Astrocyte (in vitro differentiated cells and primary cell): ENCODE measurements around the gene PADI2. TPM values are rescaled to one million over a fixed set of nuclear protein-coding genes. Genes with fewer than 3 reads are reported as not detected.

Experiments used
- DNase-seq: peaks from one replicate; pipeline ENCODE4 v3.0.0-alpha.2; 2010; ENCODE audit warnings: low read depth
- FAIRE-seq: peaks from 2 replicates; lab custom pipeline; 2011; peaks lifted over from hg19 to GRCh38; lab: Jason Lieb, UNC
- H2AFZ ChIP-seq: 2 replicates; pipeline ENCODE4 v1.6.0; 2012; ENCODE audit warnings: low read depth, low read length, inconsistent platforms
- H3K27ac ChIP-seq: 2 replicates; pipeline ENCODE4 v1.5.1; 2011; ENCODE audit warnings: low read depth, low read length, inconsistent platforms
- H3K27me3 ChIP-seq: 2 replicates; pipeline ENCODE4 v1.6.0; 2011; ENCODE audit warnings: low read length, inconsistent platforms; ENCODE audit not compliant: insufficient read depth
- H3K36me3 ChIP-seq: 2 replicates; pipeline ENCODE4 v1.5.1; 2011; ENCODE audit warnings: low read length, inconsistent platforms; ENCODE audit not compliant: insufficient read depth
- H3K4me1 ChIP-seq: 2 replicates; pipeline ENCODE4 v1.5.1; 2011; ENCODE audit warnings: low read length, inconsistent platforms; ENCODE audit not compliant: insufficient read depth
- H3K4me2 ChIP-seq: 2 replicates; pipeline ENCODE4 v1.6.0; 2012; ENCODE audit warnings: low read length, inconsistent platforms
- H3K4me3 ChIP-seq: 2 replicates; pipeline ENCODE4 v1.5.1; 2011; ENCODE audit warnings: low read depth, mild to moderate bottlenecking, low read length, inconsistent platforms; ENCODE audit not compliant: insufficient read depth
- H3K79me2 ChIP-seq: 2 replicates; pipeline ENCODE4 v1.6.0; 2012; ENCODE audit warnings: mild to moderate bottlenecking, low read length, inconsistent platforms; ENCODE audit not compliant: insufficient read depth
- H3K9ac ChIP-seq: 2 replicates; pipeline ENCODE4 v1.6.0; 2012; ENCODE audit warnings: mild to moderate bottlenecking, low read length, inconsistent platforms
- H3K9me3 ChIP-seq: 2 replicates; pipeline ENCODE4 v1.5.1; 2012; ENCODE audit warnings: low read depth, mild to moderate bottlenecking, low read length, inconsistent platforms; ENCODE audit not compliant: insufficient read depth
- H4K20me1 ChIP-seq: 2 replicates; pipeline ENCODE4 v1.6.0; 2012; ENCODE audit warnings: low read length, inconsistent platforms; ENCODE audit not compliant: insufficient read depth
- H3K27ac Mint-ChIP-seq: one replicate; pipeline ENCODE4 v1.8.0; 2021; ENCODE audit warnings: mild to moderate bottlenecking, mixed read lengths; ENCODE audit not compliant: unreplicated experiment
- H3K27me3 Mint-ChIP-seq: one replicate; pipeline ENCODE4 v1.8.0; 2021; ENCODE audit warnings: low read depth, mixed read lengths; ENCODE audit not compliant: unreplicated experiment
- H3K36me3 Mint-ChIP-seq: one replicate; pipeline ENCODE4 v1.8.0; 2021; ENCODE audit warnings: low read depth, mixed read lengths; ENCODE audit not compliant: unreplicated experiment
- H3K4me1 Mint-ChIP-seq: one replicate; pipeline ENCODE4 v1.8.0; 2021; ENCODE audit warnings: low read depth, mixed read lengths; ENCODE audit not compliant: unreplicated experiment
- H3K4me3 Mint-ChIP-seq: one replicate; pipeline ENCODE4 v1.8.0; 2021; ENCODE audit warnings: mild to moderate bottlenecking, moderate library complexity, mixed read lengths; ENCODE audit not compliant: unreplicated experiment
- H3K9me3 Mint-ChIP-seq: one replicate; pipeline ENCODE4 v1.8.0; 2021; ENCODE audit warnings: mild to moderate bottlenecking, mixed read lengths; ENCODE audit not compliant: unreplicated experiment
- EZH2 ChIP-seq: IDR thresholded peaks from 2 replicates; pipeline ENCODE4 v1.6.1; 2012; ENCODE audit warnings: mild to moderate bottlenecking, low read length, inconsistent platforms; ENCODE audit not compliant: insufficient read depth
- total RNA-seq: library from RNA; stranded (reverse); gene quantifications from 2 replicates; pipeline ENCODE4 v1.2.1, GENCODE V29; 2021
- TF ChIP-seq, protein P1 (sequence below): IDR thresholded peaks from 2 replicates; pipeline ENCODE4 v1.5.1; 2011; ENCODE audit warnings: low read depth, mild to moderate bottlenecking, inconsistent platforms, low read length, moderate library complexity; ENCODE audit not compliant: insufficient read depth

Gene PADI2
- total RNA-seq, 1 donor from 2014 or later = 0.48 TPM

DNA sequence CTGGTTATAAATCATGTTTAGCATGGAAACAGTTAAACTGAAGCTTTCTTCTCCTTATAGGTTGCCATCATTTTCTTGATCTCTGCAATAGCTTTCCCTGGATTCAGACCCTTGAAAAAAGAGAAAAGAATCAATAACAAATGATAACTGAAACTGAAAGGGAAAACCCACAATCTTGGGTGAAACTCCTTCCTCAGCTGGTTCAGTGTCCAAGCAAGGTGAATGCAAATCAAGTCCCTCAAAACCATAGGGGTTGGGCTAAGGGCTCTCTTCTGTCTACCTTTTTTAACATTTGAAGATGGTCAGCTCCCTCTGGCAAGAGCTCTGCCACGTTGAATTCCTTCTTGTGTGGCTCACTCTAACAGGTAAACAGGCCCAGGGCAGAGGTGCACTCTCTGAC, 100.4 kb downstream of the PADI2 start:
- H3K27ac Mint-ChIP-seq = no peak overlapping the region
- H3K4me3 ChIP-seq = no peak overlapping the region
- no peaks in the 10 kb centered on the region for H3K27me3 ChIP-seq
- H3K4me1 Mint-ChIP-seq = peaks cover 23% of the 10 kb centered on the region
- peaks cover 9% of the 10 kb centered on the region for H4K20me1 ChIP-seq
- H3K4me3 Mint-ChIP-seq = no peak overlapping the region
- no peak overlapping the region for H3K27ac ChIP-seq
- no peaks in the 10 kb centered on the region for H3K9me3 Mint-ChIP-seq
- no peak overlapping the region for H3K4me2 ChIP-seq
- no peak for DNase-seq
- H3K36me3 Mint-ChIP-seq = peaks cover 22% of the 10 kb centered on the region
- no peak overlapping the region for H2AFZ ChIP-seq
- peaks cover 37% of the 10 kb centered on the region for H3K36me3 ChIP-seq
- no peak overlapping the region for H3K9ac ChIP-seq
- H3K27me3 Mint-ChIP-seq = no peaks in the 10 kb centered on the region
- TF ChIP-seq, protein P1, sequence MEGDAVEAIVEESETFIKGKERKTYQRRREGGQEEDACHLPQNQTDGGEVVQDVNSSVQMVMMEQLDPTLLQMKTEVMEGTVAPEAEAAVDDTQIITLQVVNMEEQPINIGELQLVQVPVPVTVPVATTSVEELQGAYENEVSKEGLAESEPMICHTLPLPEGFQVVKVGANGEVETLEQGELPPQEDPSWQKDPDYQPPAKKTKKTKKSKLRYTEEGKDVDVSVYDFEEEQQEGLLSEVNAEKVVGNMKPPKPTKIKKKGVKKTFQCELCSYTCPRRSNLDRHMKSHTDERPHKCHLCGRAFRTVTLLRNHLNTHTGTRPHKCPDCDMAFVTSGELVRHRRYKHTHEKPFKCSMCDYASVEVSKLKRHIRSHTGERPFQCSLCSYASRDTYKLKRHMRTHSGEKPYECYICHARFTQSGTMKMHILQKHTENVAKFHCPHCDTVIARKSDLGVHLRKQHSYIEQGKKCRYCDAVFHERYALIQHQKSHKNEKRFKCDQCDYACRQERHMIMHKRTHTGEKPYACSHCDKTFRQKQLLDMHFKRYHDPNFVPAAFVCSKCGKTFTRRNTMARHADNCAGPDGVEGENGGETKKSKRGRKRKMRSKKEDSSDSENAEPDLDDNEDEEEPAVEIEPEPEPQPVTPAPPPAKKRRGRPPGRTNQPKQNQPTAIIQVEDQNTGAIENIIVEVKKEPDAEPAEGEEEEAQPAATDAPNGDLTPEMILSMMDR = no peak
- TF ChIP-seq EZH2 = no peak
- H3K9me3 ChIP-seq = no peaks in the 10 kb centered on the region
- H3K4me1 ChIP-seq = peaks cover 13% of the 10 kb centered on the region
- H3K79me2 ChIP-seq = no peaks in the 10 kb centered on the region
- FAIRE-seq = no peak

DNA sequence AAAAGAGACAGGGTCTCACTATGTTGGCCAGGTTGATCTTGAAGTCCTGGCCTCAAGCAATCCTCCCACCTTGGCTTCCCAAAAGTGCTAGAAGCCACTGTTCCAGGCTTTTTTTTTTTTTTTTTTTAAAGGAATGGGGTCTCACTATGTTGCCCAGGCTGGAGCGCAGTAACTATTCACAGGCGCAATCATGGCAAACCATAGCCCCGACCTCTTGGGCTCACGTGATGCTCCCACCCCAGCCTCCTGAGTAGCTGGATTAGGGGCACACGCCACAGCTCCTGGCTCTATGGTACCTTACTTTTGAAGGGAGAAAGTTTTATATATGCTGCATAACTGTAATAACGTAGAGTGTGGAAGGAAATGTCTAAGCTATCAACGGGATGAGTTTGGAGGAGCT, 101.8 kb downstream of the PADI2 start:
- Mint-ChIP-seq H3K4me3 (no peak overlapping the region), H3K9me3 (no peaks in the 10 kb centered on the region), H3K27ac (no peak overlapping the region), H3K4me1 (peaks cover 28% of the 10 kb centered on the region), H3K27me3 (no peaks in the 10 kb centered on the region), H3K36me3 (peaks cover 22% of the 10 kb centered on the region)
- no peak for FAIRE-seq
- Histone ChIP-seq H3K9ac (no peak overlapping the region), H4K20me1 (peaks cover 4% of the 10 kb centered on the region), H3K4me2 (no peak overlapping the region), H3K27me3 (no peaks in the 10 kb centered on the region), H3K4me1 (peaks cover 25% of the 10 kb centered on the region), H3K9me3 (no peaks in the 10 kb centered on the region), H2AFZ (no peak overlapping the region), H3K27ac (no peak overlapping the region), H3K4me3 (no peak overlapping the region), H3K36me3 (peaks cover 25% of the 10 kb centered on the region), H3K79me2 (no peaks in the 10 kb centered on the region)
- no peak for DNase-seq
- no peak for TF ChIP-seq EZH2
- TF ChIP-seq, protein P1 = no peak

Other genes with a start within 250 kb of the PADI2 start
- 1,356 and 1,553 TPM in 2 replicates for gene RNU1-2, start 223.5 kb downstream of the PADI2 start, total RNA-seq
- gene CROCC, start 197.5 kb downstream of the PADI2 start, total RNA-seq = 12.1 and 15.9 TPM in 2 replicates
- gene MFAP2, start 138.8 kb downstream of the PADI2 start, total RNA-seq = 121 and 132 TPM in 2 replicates
- gene ATP13A2, start 107.5 kb downstream of the PADI2 start, total RNA-seq = 67.8 and 76.5 TPM in 2 replicates
- gene SDHB, start 65.4 kb downstream of the PADI2 start, total RNA-seq = 83.0 and 84.9 TPM in 2 replicates
- not detected in 2 replicates for gene PADI1, start 85.7 kb upstream of the PADI2 start, total RNA-seq
- gene PADI3, start 129.6 kb upstream of the PADI2 start, total RNA-seq = 0.09 TPM in 1 of 2 replicates, not detected in the other
- gene PADI4, start 188.7 kb upstream of the PADI2 start, total RNA-seq = not detected in 2 replicates